Osteocyte (in vitro differentiated cells): Measurements from ENCODE around the gene DNER. TPM values are rescaled to one million over a fixed set of nuclear protein-coding genes. Genes with fewer than 3 reads are reported as not detected.
"Not testable (repeated sequence)": the region's sequence is repeated elsewhere in the genome, so short reads cannot be mapped to it uniquely, and the experiment has no call there.

Source experiments
- DNase-seq: peaks from one replicate; pipeline ENCODE4 v3.0.0; 2021; ENCODE audit warnings: mixed read lengths; ENCODE audit not compliant: unreplicated experiment; ENCODE audit errors: extremely low spot score
- H3K27ac Mint-ChIP-seq: one replicate; pipeline ENCODE4 v1.8.0; 2021; ENCODE audit warnings: mild to moderate bottlenecking, mixed read lengths; ENCODE audit not compliant: unreplicated experiment
- H3K27me3 Mint-ChIP-seq: one replicate; pipeline ENCODE4 v1.8.0; 2021; ENCODE audit warnings: mixed read lengths; ENCODE audit not compliant: unreplicated experiment
- H3K36me3 Mint-ChIP-seq: one replicate; pipeline ENCODE4 v1.8.0; 2021; ENCODE audit warnings: mixed read lengths; ENCODE audit not compliant: unreplicated experiment
- H3K4me1 Mint-ChIP-seq: one replicate; pipeline ENCODE4 v1.8.0; 2021; ENCODE audit warnings: mixed read lengths; ENCODE audit not compliant: unreplicated experiment
- H3K4me3 Mint-ChIP-seq: one replicate; pipeline ENCODE4 v1.8.0; 2021; ENCODE audit warnings: mild to moderate bottlenecking, moderate library complexity, mixed read lengths; ENCODE audit not compliant: unreplicated experiment
- H3K9me3 Mint-ChIP-seq: one replicate; pipeline ENCODE4 v1.8.0; 2021; ENCODE audit warnings: mixed read lengths; ENCODE audit not compliant: unreplicated experiment
- total RNA-seq: library from RNA; stranded (reverse); gene quantifications from 2 replicates; pipeline ENCODE4 v1.2.1, GENCODE V29; 2021
- TF ChIP-seq, protein P1 (sequence below): fragments of 200-600 bp; sonication (generic); IDR thresholded peaks from 2 replicates; pipeline ENCODE4 v1.5.0; 2021; ENCODE audit warnings: antibody characterized with exemption, mild to moderate bottlenecking, moderate library complexity

The DNER gene
- total RNA-seq, 1 donor from 2014 or later: 0.19 TPM

DNA sequence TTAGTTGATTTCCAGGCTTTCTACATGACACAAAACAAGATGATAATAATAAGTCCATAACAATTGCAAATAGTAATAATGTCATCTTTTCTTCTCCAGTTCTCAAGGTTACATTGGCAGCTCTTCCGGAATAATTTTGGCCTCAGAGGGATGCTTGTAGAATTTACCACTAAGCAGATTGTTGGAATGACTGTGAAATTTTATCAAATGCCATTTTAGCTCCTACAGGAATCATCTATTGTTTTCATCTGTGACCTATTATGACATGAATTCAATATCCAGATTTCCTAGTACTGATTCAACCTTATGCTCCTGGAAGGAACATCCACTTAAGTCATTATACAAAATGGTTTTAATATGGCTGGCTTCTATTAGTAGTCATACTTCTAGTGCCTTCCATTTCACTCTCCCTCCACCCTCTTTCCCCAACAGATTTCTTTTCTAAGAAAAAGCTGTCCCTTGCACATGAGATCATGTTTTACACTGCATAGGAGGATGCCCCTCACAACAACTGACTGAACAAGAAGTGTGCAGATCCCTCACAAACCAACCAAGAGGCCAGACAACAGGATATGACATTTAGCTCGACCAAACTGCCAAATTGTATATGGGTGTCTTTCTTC is 200.0 kb downstream of the DNER start:
- H3K27ac Mint-ChIP-seq: no peak overlapping the region
- no peak for DNase-seq
- H3K4me3 Mint-ChIP-seq: no peak overlapping the region
- peaks cover 2% of the 10 kb centered on the region for H3K27me3 Mint-ChIP-seq
- H3K4me1 Mint-ChIP-seq: no peaks in the 10 kb centered on the region
- H3K9me3 Mint-ChIP-seq: no peaks in the 10 kb centered on the region
- TF ChIP-seq, protein P1, sequence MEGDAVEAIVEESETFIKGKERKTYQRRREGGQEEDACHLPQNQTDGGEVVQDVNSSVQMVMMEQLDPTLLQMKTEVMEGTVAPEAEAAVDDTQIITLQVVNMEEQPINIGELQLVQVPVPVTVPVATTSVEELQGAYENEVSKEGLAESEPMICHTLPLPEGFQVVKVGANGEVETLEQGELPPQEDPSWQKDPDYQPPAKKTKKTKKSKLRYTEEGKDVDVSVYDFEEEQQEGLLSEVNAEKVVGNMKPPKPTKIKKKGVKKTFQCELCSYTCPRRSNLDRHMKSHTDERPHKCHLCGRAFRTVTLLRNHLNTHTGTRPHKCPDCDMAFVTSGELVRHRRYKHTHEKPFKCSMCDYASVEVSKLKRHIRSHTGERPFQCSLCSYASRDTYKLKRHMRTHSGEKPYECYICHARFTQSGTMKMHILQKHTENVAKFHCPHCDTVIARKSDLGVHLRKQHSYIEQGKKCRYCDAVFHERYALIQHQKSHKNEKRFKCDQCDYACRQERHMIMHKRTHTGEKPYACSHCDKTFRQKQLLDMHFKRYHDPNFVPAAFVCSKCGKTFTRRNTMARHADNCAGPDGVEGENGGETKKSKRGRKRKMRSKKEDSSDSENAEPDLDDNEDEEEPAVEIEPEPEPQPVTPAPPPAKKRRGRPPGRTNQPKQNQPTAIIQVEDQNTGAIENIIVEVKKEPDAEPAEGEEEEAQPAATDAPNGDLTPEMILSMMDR: no peak
- no peaks in the 10 kb centered on the region for H3K36me3 Mint-ChIP-seq

DNA sequence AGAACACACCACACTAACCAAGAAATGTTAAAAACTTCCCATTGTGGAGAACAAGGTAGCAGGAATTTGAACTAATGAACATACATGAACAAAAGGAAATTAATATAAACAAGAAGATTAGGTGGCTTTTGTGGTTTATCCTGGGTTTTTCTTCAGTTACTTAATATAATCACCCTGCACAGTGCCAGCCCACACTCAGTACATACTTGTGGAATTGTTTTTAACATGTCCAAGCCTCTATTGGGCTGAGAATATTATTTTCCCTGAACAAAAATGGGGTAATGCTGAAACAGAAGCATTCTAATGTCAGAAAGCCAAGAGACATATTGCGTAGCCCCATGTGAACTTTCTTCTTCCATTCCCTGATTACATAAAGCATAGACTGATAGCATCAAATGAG is 202.8 kb downstream of the DNER start:
- DNase-seq: no peak
- H3K9me3 Mint-ChIP-seq: no peaks in the 10 kb centered on the region
- H3K27me3 Mint-ChIP-seq: peaks cover 3% of the 10 kb centered on the region
- H3K4me3 Mint-ChIP-seq: no peak overlapping the region
- no peaks in the 10 kb centered on the region for H3K4me1 Mint-ChIP-seq
- H3K27ac Mint-ChIP-seq: no peak overlapping the region
- H3K36me3 Mint-ChIP-seq: no peaks in the 10 kb centered on the region
- TF ChIP-seq, protein P1: no peak

DNA sequence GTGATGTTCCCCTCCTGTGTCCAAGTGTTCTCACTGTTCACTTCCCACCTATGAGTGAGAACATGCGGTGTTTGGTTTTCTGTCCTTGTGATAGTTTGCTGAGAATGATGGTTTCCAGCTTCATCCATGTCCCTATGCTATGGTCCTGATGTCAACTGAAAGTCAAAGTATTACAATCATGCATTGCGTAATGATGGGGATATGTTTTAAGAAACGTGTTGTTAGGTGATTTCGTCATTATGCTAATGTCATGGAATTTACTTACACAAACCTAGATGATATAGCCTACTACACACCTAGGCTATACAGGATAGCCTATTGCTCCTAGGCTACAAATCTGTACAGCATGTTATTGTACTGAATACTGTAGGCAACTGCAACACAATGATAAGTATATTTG is 207.7 kb downstream of the DNER start:
- not testable (repeated sequence) for H3K4me1 Mint-ChIP-seq, H3K27me3 Mint-ChIP-seq, H3K4me3 Mint-ChIP-seq, DNase-seq, H3K36me3 Mint-ChIP-seq, H3K27ac Mint-ChIP-seq
- peaks cover 17% of the 10 kb centered on the region for H3K9me3 Mint-ChIP-seq

DNA sequence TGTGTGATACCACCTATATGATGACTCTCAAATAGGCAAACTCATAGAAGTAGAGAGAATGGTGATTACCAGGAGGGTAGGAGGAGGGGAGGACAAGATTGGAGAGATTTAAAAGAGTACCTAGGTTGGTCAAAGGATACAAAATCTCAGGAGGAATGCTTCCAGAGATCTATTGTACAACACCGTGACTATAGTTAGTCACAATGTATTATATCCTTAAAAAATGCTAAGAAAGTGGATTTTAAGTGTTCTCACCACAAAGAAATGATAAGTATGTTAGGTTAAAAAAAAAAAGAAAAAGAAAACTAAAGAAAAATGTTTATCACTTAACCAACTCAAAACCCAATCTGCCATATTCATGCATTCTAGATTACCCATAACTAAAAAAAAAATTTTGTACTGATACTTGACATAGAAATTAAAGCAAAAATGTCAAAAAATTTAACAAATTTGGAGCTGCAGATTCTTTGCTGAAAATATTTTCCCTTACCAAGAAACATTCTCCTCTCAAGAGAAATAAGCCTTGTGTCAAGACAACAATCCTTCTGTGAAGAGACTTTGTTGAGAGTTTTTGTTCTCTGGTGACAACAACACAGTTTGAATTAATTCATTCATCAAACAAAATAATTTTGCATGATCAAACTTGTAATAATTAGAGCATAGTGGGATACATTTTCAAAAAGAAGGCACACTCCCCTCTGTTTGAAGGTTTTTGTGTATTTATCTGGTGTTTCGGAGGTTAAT is 213.1 kb downstream of the DNER start:
- H3K4me1 Mint-ChIP-seq: no peaks in the 10 kb centered on the region
- no peak overlapping the region for H3K4me3 Mint-ChIP-seq
- H3K9me3 Mint-ChIP-seq: peaks cover 27% of the 10 kb centered on the region
- no peak overlapping the region for H3K27ac Mint-ChIP-seq
- no peaks in the 10 kb centered on the region for H3K36me3 Mint-ChIP-seq
- TF ChIP-seq, protein P1: no peak
- DNase-seq: no peak
- no peaks in the 10 kb centered on the region for H3K27me3 Mint-ChIP-seq

DNA sequence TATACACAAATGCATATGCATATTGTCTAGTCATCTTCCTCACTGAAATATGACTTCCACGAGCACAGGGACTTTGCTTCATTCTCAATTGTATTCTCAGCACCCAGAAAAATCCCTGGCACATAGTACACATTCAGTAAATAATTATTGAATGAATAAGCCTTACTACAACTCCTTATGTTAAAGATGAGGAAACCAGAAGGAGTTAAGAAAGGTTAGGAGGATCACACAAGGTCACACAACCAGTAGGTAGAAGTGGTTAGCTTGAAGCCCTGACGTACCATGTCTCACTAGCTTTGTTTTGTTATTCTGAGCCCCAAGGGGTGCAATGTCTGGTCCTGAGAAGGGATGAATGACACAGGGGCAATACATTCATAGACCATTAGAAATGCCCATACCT is 222.3 kb downstream of the DNER start:
- no peaks in the 10 kb centered on the region for H3K27me3 Mint-ChIP-seq
- no peak overlapping the region for H3K27ac Mint-ChIP-seq
- no peaks in the 10 kb centered on the region for H3K36me3 Mint-ChIP-seq
- peaks cover 13% of the 10 kb centered on the region for H3K9me3 Mint-ChIP-seq
- DNase-seq: peak; percentile 21
- H3K4me1 Mint-ChIP-seq: no peaks in the 10 kb centered on the region
- TF ChIP-seq, protein P1: no peak
- no peak overlapping the region for H3K4me3 Mint-ChIP-seq
